Lung (tissue), 12 donors: ENCODE results near the gene TPCN2. TPM values are rescaled to one million over a fixed set of nuclear protein-coding genes. Genes with fewer than 3 reads are reported as not detected.

ENCODE experiments used
- ATAC-seq: fragments of 200-7000 bp; cut with Tn5 transposase; one replicate; pipeline ENCODE4 v1.9.1; 2020; ENCODE audit warnings: moderate number of reproducible peaks; ENCODE audit not compliant: insufficient read depth, low FRiP score
- DNase-seq, 3 donors: peaks; one replicate each; pipeline ENCODE4 v3.0.0-alpha.2; 2013 to 2017
- H3K27ac ChIP-seq, 2 donors: one replicate each; pipeline ENCODE4 v1.5.1; 2013; ENCODE audit warnings: mild to moderate bottlenecking in 2 of 2, moderate library complexity in 2 of 2, control low read depth in 1 of 2, inconsistent platforms in 1 of 2, low read depth in 1 of 2, low read length in 1 of 2
- H3K27me3 ChIP-seq, 3 donors: one replicate each; pipeline ENCODE4 v1.5.1; 2013; ENCODE audit warnings: low read length in 2 of 3; ENCODE audit not compliant: control insufficient read depth in 3 of 3, insufficient read depth in 3 of 3
- H3K36me3 ChIP-seq, 4 donors: one replicate each; pipeline ENCODE4 v1.5.1; 2013; ENCODE audit warnings: low read length in 4 of 4, mild to moderate bottlenecking in 1 of 4, moderate library complexity in 1 of 4; ENCODE audit not compliant: control insufficient read depth in 4 of 4, insufficient read depth in 4 of 4
- H3K4me1 ChIP-seq, 5 donors: one replicate each; pipeline ENCODE4 v1.5.1; 2013; ENCODE audit warnings: low read length in 5 of 5, mild to moderate bottlenecking in 2 of 5, moderate library complexity in 1 of 5; ENCODE audit not compliant: control insufficient read depth in 5 of 5, insufficient read depth in 5 of 5
- H3K4me3 ChIP-seq: one replicate; pipeline ENCODE4 v1.5.1; 2013; ENCODE audit warnings: mild to moderate bottlenecking, control low read depth, moderate library complexity
- H3K9ac ChIP-seq, 2 donors: one replicate each; pipeline ENCODE4 v1.5.1; 2013; ENCODE audit warnings: low read length in 2 of 2, control low read depth in 1 of 2; ENCODE audit not compliant: insufficient read depth in 1 of 2
- H3K9me3 ChIP-seq, 4 donors: one replicate each; pipeline ENCODE4 v1.5.1; 2013; ENCODE audit warnings: low read length in 3 of 4, mild to moderate bottlenecking in 1 of 4, moderate library complexity in 1 of 4; ENCODE audit not compliant: control insufficient read depth in 4 of 4, insufficient read depth in 3 of 4
- WGBS, 2 donors: extraction: QIAGEN DNeasy Blood & Tissue Kit; methylation state at CpG; one replicate each; pipeline ENCODE4 v1.1.7; 2013; 5-methylcytosine and 5-hydroxymethylcytosine counted together
- polyA plus RNA-seq, 2 donors: library from polyadenylated mRNA; stranded (reverse); fragments of 200-250 nt; gene quantifications; one replicate each; pipeline ENCODE4 v1.2.1, GENCODE V29; 2013
- total RNA-seq, 2 donors: library from RNA; depleted of rRNA in 1 of 2; stranded (reverse); fragments of >200 nt in 1 of 2; gene quantifications; one replicate each; pipeline ENCODE4 v1.2.1, GENCODE V29; 2014 to 2021
- TF ChIP-seq, protein P1 (sequence below): IDR thresholded peaks from 2 replicates; pipeline ENCODE4 v1.5.1; 2012; ENCODE audit warnings: mild to moderate bottlenecking; ENCODE audit errors: control extremely low read depth, extremely low read depth
- donor health status: control.
- donor health status: control.
- donor health status: Bipolar disorder and iron deficiency.
- donor health status: healthy.
- donor health status: DM: yes; HTN: yes; CAD: no.

The TPCN2 gene
- total and polyA plus RNA-seq, 4 donors, result 10.0 to 25.0 (median 14.5) TPM

DNA sequence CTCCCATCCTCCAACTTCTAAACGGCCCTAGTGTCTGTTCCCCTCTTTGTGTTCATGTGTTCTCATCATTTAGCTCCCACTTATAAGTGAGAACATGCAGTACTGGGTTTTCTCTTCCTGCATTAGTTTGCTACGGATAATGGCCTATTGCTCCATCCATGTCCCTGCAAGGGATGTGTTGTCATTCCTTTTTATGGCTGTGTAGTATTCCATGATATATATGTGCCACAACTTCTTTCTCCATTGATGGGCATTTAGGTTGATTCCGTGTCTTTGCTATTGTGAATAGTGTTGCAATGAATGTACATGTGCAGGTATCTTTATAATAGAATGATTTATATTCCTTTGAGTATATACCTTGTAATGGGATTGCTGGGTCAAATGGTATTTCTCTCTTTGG lies 101.4 kb downstream of the TPCN2 start:
- Histone ChIP-seq H3K36me3 (no peaks in the 10 kb centered on the region), H3K9ac (no peak overlapping the region), H3K27ac (no peak overlapping the region), H3K27me3 (no peaks in the 10 kb centered on the region), H3K4me3 (no peak overlapping the region), H3K4me1 (peaks cover 0 to 29% (median 7%) of the 10 kb centered on the region in 5 donors), H3K9me3 (peaks cover 0 to 4% (median 3%) of the 10 kb centered on the region in 4 donors)
- TF ChIP-seq, protein P1, sequence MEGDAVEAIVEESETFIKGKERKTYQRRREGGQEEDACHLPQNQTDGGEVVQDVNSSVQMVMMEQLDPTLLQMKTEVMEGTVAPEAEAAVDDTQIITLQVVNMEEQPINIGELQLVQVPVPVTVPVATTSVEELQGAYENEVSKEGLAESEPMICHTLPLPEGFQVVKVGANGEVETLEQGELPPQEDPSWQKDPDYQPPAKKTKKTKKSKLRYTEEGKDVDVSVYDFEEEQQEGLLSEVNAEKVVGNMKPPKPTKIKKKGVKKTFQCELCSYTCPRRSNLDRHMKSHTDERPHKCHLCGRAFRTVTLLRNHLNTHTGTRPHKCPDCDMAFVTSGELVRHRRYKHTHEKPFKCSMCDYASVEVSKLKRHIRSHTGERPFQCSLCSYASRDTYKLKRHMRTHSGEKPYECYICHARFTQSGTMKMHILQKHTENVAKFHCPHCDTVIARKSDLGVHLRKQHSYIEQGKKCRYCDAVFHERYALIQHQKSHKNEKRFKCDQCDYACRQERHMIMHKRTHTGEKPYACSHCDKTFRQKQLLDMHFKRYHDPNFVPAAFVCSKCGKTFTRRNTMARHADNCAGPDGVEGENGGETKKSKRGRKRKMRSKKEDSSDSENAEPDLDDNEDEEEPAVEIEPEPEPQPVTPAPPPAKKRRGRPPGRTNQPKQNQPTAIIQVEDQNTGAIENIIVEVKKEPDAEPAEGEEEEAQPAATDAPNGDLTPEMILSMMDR, result no peak
- 86 to 93% methylated on average over 3 of the region's 3 CpGs for WGBS, 2 donors
- ATAC-seq (no peak), DNase-seq (no peak)

DNA sequence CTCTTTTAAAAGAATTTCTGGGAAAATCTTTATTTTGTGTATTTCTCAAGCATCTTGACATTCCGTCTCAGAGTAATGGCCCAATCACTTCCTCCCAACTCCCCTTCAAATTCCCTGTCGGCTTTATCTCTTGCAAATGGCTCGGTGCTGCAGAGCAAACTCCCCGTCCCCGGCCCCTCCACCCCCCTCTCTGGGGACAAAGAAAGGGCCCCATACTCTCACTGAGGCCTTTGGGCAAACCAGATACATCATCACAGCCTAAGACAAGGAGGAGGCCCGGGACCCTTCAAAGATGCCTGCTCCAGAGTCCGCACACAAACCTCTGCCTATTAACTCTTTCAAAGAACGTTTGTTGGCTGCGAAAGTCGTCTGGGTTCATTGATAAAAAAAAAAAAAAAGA lies 103.1 kb downstream of the TPCN2 start:
- H3K4me1 ChIP-seq, result peaks cover 1 to 39% (median 16%) of the 10 kb centered on the region in 5 donors
- H3K36me3 ChIP-seq, result no peaks in the 10 kb centered on the region
- WGBS, 2 donors, result 83 to 86% methylated on average over 10 of the region's 10 CpGs
- no peak overlapping the region for H3K9ac ChIP-seq
- H3K27me3 ChIP-seq, result no peaks in the 10 kb centered on the region
- DNase-seq (peak in 2 of 3 donors; percentile 47), ATAC-seq (no peak)
- TF ChIP-seq, protein P1, result no peak
- no peak overlapping the region for H3K4me3 ChIP-seq
- no peak overlapping the region for H3K27ac ChIP-seq
- H3K9me3 ChIP-seq, result peaks cover 0 to 4% (median 2%) of the 10 kb centered on the region in 4 donors

DNA sequence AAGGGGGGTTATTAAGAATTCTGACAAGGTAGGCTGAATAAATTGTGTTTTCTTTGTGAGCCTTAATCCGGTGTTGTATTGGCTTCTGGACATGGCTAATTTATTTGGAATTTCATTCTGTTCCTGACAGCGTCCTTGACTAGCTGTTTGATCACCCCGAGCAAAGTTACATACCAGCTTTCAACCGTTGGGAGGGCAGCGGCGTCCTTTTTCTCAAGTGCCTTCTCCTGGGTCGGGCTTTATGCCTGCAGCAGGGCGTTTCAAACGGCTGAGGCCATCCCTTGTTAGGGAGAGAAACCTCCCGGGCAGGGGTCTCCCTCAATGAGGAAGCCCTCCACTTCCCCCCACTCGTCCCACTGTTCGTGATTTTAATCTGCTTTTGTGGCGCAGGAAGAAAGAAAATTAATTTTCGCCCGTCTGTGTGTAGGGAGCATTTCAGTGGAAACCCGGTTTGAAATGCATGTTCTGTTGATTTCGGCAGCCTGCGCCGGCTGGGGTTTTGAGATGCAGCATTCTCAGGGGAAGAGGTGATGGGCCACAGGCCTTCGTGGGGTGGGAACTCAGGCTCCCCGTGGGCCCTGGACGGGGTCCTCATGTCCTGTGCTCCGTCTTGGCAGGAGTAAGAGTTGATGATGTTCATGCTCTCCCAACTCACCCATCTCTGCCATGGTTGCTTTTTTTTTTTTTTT lies 104.1 kb downstream of the TPCN2 start:
- DNase-seq (peak; percentile 50 to 58 (median 52)), ATAC-seq (no peak)
- Histone ChIP-seq H3K9me3 (no peaks in the 10 kb centered on the region), H3K27me3 (no peaks in the 10 kb centered on the region), H3K4me3 (no peak overlapping the region), H3K27ac (no peak overlapping the region), H3K9ac (no peak overlapping the region), H3K36me3 (no peaks in the 10 kb centered on the region), H3K4me1 (peaks cover 3 to 48% (median 16%) of the 10 kb centered on the region in 5 donors)
- WGBS, 2 donors, result 74 to 81% methylated on average over 23 of the region's 23 CpGs
- TF ChIP-seq, protein P1, result no peak
